ENCODE results near the gene WNT5B.

WNT5B gene

GRCh38 chr12:1628666-1629337, at the start of gene WNT5B:
WNT5B (plus strand) TSS chr12:1629231; CDS start chr12:1631355, 2,124 bp downstream.
- no peak for DNase-seq

DNA sequence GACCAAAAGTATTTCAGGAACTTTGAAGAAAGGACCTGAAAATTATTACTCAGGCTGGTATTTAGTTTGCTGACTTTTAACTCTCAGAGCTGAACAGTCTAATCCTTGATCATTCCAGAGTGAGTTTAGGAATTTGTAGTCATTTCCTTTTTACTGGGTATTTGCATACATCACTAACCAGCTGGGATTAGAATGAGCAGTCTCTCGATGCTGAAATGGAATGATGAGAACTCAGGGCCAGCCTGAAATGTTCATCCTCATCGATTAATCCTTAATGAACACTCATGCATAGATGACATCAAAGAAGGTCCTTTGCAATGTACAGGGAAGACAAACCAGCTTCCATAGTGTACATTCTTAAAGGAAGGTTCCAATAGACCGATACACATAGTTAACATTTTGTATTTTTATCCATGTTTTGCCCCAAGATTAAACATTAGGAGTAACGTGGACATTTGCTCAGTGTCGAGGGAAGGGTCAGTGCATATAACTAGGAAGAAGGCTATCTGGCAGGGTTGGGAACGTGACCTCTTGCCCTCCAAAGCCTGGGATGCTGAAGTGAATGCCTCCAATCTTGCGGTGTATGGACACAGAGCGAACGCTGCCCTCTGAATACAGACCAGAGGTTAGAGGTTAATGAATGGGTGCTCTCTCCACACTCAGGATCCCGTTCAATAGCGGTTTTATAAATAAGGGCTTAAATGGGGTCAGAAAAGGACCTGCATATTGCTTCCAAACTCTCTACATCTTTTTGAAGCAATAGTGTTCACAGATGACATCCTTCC, 49.2 kb upstream of the WNT5B start:
- no peak for DNase-seq

DNA sequence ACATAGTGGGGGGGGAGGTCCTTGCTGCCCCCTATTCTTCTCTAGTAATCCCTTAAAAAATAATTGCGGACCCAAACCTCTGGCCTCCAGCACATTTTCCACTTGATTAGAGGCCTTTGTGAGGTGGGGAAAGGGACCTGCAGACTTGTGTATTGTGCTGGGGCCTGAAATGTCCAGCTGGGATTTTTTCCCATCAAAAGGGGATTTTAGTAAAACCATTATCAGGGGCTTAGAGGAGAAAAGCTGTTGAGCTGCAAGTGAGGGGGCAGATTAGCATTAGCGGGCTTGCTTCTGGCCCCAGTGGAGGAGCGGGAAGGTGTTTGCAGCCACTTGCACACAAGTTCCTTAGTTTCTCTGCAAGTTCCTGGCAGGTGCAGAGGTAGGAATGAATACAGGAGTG, 48.5 kb upstream of the WNT5B start:
- DNase-seq, result no peak

GRCh38 chr12:1581973-1582708, 46.9 kb upstream of the WNT5B start:
- no peak for DNase-seq

GRCh38 chr12:1582709-1583050, 46.4 kb upstream of the WNT5B start:
- no peak for DNase-seq

- DNase-seq, result peak; percentile 77
These were observed 45.5 kb upstream of the WNT5B start for GRCh38 chr12:1583421-1584078.

- no peak for DNase-seq
These were observed 44.7 kb upstream of the WNT5B start for GRCh38 chr12:1584326-1584725.

- no peak for DNase-seq
These were observed 41.0 kb upstream of the WNT5B start for GRCh38 chr12:1587927-1588574.

DNA sequence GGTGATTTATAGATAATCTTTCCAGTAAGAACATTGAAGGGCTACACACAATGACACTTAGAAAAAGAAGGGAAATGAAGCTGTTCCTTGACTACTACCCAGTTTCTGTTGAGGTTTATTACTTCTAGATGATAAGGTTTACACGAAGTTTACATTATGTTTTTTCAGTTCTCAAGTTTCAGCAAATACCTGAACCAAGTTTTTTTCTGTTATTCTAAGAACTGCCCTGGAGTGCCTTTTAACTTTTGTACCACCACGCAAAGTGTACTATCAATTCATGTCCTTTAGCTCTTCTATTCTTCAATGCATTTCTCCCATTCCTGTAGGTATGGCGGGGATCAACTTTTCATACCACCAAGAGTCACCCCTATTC, 40.5 kb upstream of the WNT5B start:
- no peak for DNase-seq

DNA sequence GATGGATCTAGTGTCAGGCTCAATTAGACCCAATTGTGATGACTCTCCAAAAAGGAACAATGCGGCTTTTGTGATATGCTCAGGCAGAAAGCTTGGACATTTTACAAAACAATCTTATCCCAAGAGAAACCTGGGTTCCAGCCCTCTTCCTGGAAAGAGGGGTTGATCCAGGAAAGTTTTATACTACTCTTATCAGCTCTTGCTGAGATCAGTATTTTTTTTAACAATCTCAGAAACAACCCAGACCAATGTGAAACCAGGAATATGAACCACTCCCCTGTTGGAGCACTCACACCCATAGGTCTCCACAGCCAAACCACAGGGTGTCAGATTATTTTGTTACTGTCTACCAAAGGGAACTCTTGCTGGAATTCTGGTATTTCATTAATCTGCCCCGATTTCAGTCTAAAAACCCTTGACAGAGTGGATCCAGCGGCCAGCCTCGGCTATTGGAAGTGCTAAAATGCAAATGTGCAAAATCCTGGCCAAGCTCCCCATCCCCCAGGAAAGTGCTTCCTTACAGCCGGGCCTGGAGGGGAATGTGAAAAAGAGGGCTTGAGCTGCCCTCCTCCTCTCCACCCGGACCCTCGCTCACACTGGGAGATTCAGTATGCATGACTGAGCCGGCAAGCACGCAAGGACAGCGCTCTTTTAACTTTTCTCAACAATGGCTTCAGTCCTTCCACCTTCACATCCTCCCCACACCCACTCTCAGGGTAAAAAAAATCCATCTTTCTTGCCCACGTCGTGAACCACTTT, 38.6 kb upstream of the WNT5B start:
- no peak for DNase-seq

DNA sequence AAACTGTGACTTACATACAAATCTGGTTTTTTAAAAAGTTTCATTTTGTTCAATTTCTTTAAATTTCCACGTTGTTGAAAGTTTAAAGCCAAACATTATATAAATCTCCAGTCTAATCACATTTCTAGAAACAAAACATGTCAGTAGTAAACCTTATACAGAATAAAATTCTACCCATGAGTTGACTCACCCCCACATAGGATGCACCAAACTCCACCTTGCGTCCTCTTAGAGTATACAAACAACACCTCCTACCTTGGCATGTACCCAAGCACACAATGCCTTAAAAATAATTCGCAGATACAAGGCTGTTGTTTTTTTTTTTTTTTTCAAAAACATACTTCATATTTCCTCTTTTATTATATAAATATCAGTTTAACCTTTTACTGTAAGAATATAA, 38.0 kb upstream of the WNT5B start:
- peak; percentile 67 for DNase-seq

DNA sequence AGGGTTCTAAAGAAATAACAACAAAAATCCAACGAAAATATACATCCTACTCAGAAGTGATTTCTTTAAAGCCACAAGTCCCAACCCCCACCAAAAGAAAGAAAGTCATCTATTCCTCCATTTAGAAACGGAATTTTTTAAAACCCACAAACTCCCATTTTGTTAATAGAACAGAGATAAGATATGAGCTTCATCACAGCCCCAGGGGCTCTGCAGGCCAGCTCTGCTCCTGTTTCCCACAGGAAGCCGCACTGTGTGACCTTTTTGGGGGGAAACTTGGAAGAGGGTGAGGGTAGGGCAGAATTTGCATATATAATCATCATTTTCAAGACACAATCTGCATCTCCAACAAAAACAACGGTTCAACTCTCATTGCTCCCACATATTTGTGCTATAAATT, 37.5 kb upstream of the WNT5B start:
- DNase-seq, result no peak

DNA sequence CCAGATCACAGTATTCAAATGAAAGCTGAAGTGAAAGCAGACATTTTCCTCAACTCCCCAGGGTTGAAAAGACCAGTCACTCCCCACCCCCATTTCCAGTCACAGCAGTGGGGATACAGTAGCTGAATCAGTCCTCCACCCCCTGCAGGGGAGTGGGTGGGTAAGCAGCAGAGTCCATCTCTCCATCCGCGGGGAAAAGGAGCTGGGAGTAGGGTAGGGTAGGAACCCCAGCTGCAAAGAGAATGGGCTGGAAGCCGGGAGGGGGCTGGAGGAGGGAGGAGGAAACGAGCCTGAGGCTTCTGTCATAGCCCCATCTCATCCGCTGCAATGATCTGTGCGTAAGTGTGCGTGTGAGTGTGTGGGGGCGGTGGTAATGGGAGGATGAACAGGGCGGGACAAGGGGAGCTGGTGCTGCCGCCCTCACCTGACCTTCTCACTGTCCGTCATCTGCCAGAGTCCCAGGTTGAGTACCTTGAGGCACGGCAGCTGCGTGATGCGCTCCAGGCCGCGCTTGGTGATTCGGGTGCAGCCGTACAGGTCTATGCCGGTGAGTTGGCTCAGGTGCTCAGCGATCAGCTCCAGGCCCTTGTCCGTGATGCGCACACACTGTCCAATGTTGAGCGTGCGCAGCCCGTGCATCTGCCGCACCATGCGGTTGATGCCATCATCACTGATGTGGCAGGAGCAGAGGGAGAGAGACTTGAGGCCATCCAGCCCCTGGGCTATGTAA, 36.4 kb upstream of the WNT5B start:
- DNase-seq, result peak; percentile 67

GRCh38 chr12:1593174-1594005, 35.6 kb upstream of the WNT5B start:
- DNase-seq, result peak; percentile 53

- DNase-seq, result no peak
These were observed 35.1 kb upstream of the WNT5B start for GRCh38 chr12:1594006-1594260.

DNA sequence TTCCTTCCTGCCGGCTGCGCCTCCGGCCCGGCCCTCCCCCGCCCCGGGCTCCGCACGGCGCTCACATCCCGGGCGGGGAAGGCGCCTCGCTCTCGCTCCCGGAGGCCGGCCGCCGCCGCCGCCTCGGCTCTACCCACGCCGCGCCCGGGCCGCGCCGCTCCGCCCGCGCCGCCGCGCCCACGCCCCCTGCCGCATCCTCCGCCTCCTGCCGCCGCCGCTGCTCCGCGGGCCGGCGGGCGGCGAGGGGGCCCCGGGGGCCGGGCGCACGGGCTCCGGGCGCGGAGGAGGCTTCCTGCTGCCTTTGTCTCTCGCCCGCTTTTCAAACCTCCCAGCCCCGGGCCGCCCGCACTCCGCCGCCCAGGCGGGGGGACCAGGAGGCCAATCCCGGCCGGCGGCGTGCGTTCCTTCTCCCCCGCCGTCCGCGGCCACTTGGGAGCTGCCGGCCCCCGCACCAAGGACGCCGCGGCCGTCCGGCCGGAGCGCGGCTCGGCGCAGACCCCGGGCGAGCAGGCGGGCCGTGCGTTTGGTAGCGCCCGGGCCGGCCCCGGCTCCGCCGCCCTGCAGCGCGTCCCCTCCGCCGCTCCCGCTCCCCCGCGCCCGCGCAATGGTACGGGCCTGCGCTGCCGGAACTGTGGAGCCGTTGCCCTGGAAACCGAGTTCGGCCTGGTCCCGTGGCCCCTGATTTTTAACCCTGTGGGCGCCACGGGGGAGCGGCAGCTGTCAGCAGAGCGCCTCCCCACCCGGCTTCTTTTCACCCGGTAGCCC, 34.6 kb upstream of the WNT5B start, which contains the start of gene FBXL14:
TSS of gene FBXL14 (minus strand) at position 321 of the 765 bp plus-strand sequence. CDS start 515 bp downstream, outside the sequence.
- DNase-seq, result peak; percentile 94

DNA sequence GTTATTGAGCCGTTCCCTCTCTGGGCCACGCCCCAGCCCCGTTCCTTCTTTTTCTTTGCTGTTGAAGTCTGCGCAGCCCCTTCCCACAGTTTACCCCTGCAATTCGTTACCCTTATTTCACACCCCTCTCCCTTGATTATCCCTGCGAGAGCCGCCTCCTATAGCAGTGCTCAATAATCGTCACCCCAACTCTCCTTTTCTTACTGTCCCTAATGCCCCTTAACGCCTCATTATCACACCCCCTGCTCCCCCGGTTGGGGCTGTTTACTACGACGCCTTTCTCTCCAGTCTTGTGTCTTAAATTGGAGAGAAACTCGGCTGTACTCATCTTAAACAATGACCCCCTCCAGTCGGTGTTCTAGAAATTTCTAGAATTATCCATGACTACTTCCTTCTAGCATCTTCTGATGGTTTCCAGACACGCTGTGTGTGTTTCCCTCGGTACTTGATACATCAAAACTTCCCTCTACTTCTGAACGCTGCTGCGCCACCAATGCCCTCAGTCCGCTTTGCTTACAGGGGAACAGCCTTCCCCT, 33.9 kb upstream of the WNT5B start:
- no peak for DNase-seq

- DNase-seq, result no peak
These were observed 33.2 kb upstream of the WNT5B start for GRCh38 chr12:1595690-1596347.

- no peak for DNase-seq
These were observed 30.3 kb upstream of the WNT5B start for GRCh38 chr12:1598757-1599156.
